Calu3 (cell line): ENCODE results near the gene NANS. TPM values are rescaled to one million over a fixed set of nuclear protein-coding genes. Genes with fewer than 3 reads are reported as not detected.
"Not testable (repeated sequence)": the region's sequence is repeated elsewhere in the genome, so short reads cannot be mapped to it uniquely, and the experiment has no call there.

ENCODE experiments used
- BruUV-seq: library from RNA; stranded (reverse); fragments of 400-500 nt; replicated peaks from 2 replicates; lab custom pipeline; 2021; lab: Mats Ljungman, UMichigan
- CTCF ChIA-PET: fragments of 300-600 bp; sonication (Branson Sonifier 250); formaldehyde crosslinking; loops from one replicate; lab custom pipeline; 2022; ENCODE audit warnings: antibody characterized with exemption; lab: Charles Lee
- DNase-seq: peaks from one replicate; pipeline ENCODE4 v3.0.0; 2022
- H3K27ac Mint-ChIP-seq: one replicate; pipeline ENCODE4 v1.8.0; 2022; ENCODE audit warnings: mixed read lengths; ENCODE audit not compliant: unreplicated experiment
- H3K27me3 Mint-ChIP-seq: one replicate; pipeline ENCODE4 v1.8.0; 2022; ENCODE audit warnings: mixed read lengths; ENCODE audit not compliant: unreplicated experiment
- H3K36me3 Mint-ChIP-seq: one replicate; pipeline ENCODE4 v1.8.0; 2022; ENCODE audit warnings: mild to moderate bottlenecking, moderate library complexity, mixed read lengths; ENCODE audit not compliant: insufficient read depth, unreplicated experiment
- H3K4me1 Mint-ChIP-seq: one replicate; pipeline ENCODE4 v1.8.0; 2022; ENCODE audit warnings: mild to moderate bottlenecking, low read depth, mixed read lengths; ENCODE audit not compliant: unreplicated experiment
- H3K4me3 Mint-ChIP-seq: one replicate; pipeline ENCODE4 v1.8.0; 2022; ENCODE audit warnings: mild to moderate bottlenecking, low read depth, moderate library complexity, mixed read lengths; ENCODE audit not compliant: unreplicated experiment
- H3K9me3 Mint-ChIP-seq: one replicate; pipeline ENCODE4 v1.8.0; 2022; ENCODE audit warnings: low read depth, mixed read lengths; ENCODE audit not compliant: unreplicated experiment
- CTCF ChIP-seq: fragments of 200-600 bp; IDR thresholded peaks from one replicate; pipeline ENCODE4 v1.8.0; 2022; ENCODE audit warnings: antibody characterized with exemption; ENCODE audit not compliant: unreplicated experiment
- intact Hi-C: fragments of 100-400 bp; cut with micrococcal nuclease; formaldehyde crosslinking; loops from one replicate; pipeline ENCODE4 v1.10.0; 2022; ENCODE audit not compliant: unreplicated experiment
- total RNA-seq: library from RNA; stranded (reverse); gene quantifications from 2 replicates; pipeline ENCODE4 v1.2.3, GENCODE V29; 2022

The NANS gene
- total RNA-seq, 1 experiment from 2014 or later, result 47.5 TPM

- Mint-ChIP-seq H3K36me3 (peaks cover 28% of the 10 kb centered on the region), H3K27ac (no peak overlapping the region), H3K4me1 (no peaks in the 10 kb centered on the region), H3K27me3 (no peaks in the 10 kb centered on the region), H3K9me3 (no peaks in the 10 kb centered on the region), H3K4me3 (no peak overlapping the region)
- intact Hi-C loops, result no loop called here
- BruUV-seq, result no TSS peak
- no peak for DNase-seq
- no peak for TF ChIP-seq CTCF
- CTCF ChIA-PET, result no interaction called here
Measured at GRCh38 chr9:98128316-98128715, 71.8 kb downstream of the NANS start.

- no peaks in the 10 kb centered on the region for H3K9me3 Mint-ChIP-seq
- no peaks in the 10 kb centered on the region for H3K27me3 Mint-ChIP-seq
- no peak overlapping the region for H3K4me3 Mint-ChIP-seq
- H3K4me1 Mint-ChIP-seq, result no peaks in the 10 kb centered on the region
- no TSS peak for BruUV-seq
- H3K27ac Mint-ChIP-seq, result no peak overlapping the region
- no peak for TF ChIP-seq CTCF
- peaks cover 24% of the 10 kb centered on the region for H3K36me3 Mint-ChIP-seq
- no peak for DNase-seq
- CTCF ChIA-PET, result no interaction called here
- intact Hi-C loops, result no loop called here
Measured at GRCh38 chr9:98129451-98129881, 72.9 kb downstream of the NANS start.

GRCh38 chr9:98130060-98130459 lies 73.5 kb downstream of the NANS start:
- H3K36me3 Mint-ChIP-seq, result peaks cover 24% of the 10 kb centered on the region
- intact Hi-C loops, H3K9me3 Mint-ChIP-seq, H3K4me3 Mint-ChIP-seq, H3K27me3 Mint-ChIP-seq, H3K4me1 Mint-ChIP-seq, DNase-seq, CTCF ChIA-PET, BruUV-seq, H3K27ac Mint-ChIP-seq: not testable (repeated sequence)

GRCh38 chr9:98130576-98131228 lies 74.2 kb downstream of the NANS start:
- no peak for TF ChIP-seq CTCF
- H3K36me3 Mint-ChIP-seq, result peaks cover 24% of the 10 kb centered on the region
- no TSS peak for BruUV-seq
- no peak overlapping the region for H3K27ac Mint-ChIP-seq
- no peaks in the 10 kb centered on the region for H3K9me3 Mint-ChIP-seq
- no peaks in the 10 kb centered on the region for H3K27me3 Mint-ChIP-seq
- H3K4me1 Mint-ChIP-seq, result no peaks in the 10 kb centered on the region
- no peak for DNase-seq
- H3K4me3 Mint-ChIP-seq, result no peak overlapping the region
- intact Hi-C loops, result no loop called here
- CTCF ChIA-PET, result no interaction called here

GRCh38 chr9:98132158-98132557 lies 75.6 kb downstream of the NANS start:
- Mint-ChIP-seq H3K36me3 (peaks cover 15% of the 10 kb centered on the region), H3K4me1 (no peaks in the 10 kb centered on the region), H3K4me3 (no peak overlapping the region), H3K9me3 (no peaks in the 10 kb centered on the region), H3K27me3 (no peaks in the 10 kb centered on the region), H3K27ac (no peak overlapping the region)
- intact Hi-C loops, result no loop called here
- no TSS peak for BruUV-seq
- CTCF ChIA-PET, result no interaction called here
- TF ChIP-seq CTCF, result no peak
- DNase-seq, result no peak
